Hypothalamus (tissue), 51 donors: ENCODE data around the gene SYT7.
A peak's percentile ranks its signal among the peaks of the same experiment; 100 is the strongest.
"Not testable (repeated sequence)": the region's sequence is repeated elsewhere in the genome, so short reads cannot be mapped to it uniquely, and the experiment has no call there.

ENCODE experiments used
- DNase-seq, 51 donors: peaks; one replicate each; lab custom pipeline; 2025; lab: John Stamatoyannopoulos, UW

SYT7 gene

GRCh38 chr11:61581030-61581928, at the start of gene SYT7:
TSS of gene SYT7 (minus strand) at chr11:61581076. CDS start at chr11:61580820, 256 bp downstream.
- DNase-seq = peak; percentile 54 to 95 (median 87)

GRCh38 chr11:61630089-61630488, 49.2 kb upstream of the SYT7 start:
- peak in 2 of 51 donors; percentile 6 to 8 for DNase-seq

- DNase-seq = no peak
Measured at GRCh38 chr11:61629082-61629833, 48.4 kb upstream of the SYT7 start.

GRCh38 chr11:61628662-61628970, 47.7 kb upstream of the SYT7 start:
- no peak for DNase-seq

GRCh38 chr11:61627850-61628661, 47.2 kb upstream of the SYT7 start:
- peak in 27 of 51 donors; percentile 7 to 51 (median 18) for DNase-seq

GRCh38 chr11:61626580-61627380, 45.9 kb upstream of the SYT7 start:
- peak in 1 of 51 donors; percentile 6 for DNase-seq

GRCh38 chr11:61625525-61625924, 44.6 kb upstream of the SYT7 start:
- no peak for DNase-seq

- no peak for DNase-seq
Measured at GRCh38 chr11:61621917-61622585, 41.2 kb upstream of the SYT7 start.

- no peak for DNase-seq
Measured at GRCh38 chr11:61619471-61620226, 38.8 kb upstream of the SYT7 start.

GRCh38 chr11:61618978-61619377, 38.1 kb upstream of the SYT7 start:
- no peak for DNase-seq

- DNase-seq = no peak
Measured at GRCh38 chr11:61617515-61617914, 36.6 kb upstream of the SYT7 start.

GRCh38 chr11:61616434-61616833, 35.6 kb upstream of the SYT7 start:
- no peak for DNase-seq

- DNase-seq = not testable (repeated sequence)
Measured at GRCh38 chr11:61614782-61615181, 33.9 kb upstream of the SYT7 start.

GRCh38 chr11:61613870-61614269, 33.0 kb upstream of the SYT7 start:
- no peak for DNase-seq

GRCh38 chr11:61613051-61613450, 32.2 kb upstream of the SYT7 start:
- DNase-seq = no peak

GRCh38 chr11:61611309-61611708, 30.4 kb upstream of the SYT7 start:
- DNase-seq = no peak

GRCh38 chr11:61610905-61611304, 30.0 kb upstream of the SYT7 start:
- DNase-seq = no peak

- DNase-seq = peak in 2 of 51 donors; percentile 23 to 41
Measured at GRCh38 chr11:61609980-61610366, 29.1 kb upstream of the SYT7 start.
